SU-DHL-6 (cell line): Measurements from ENCODE around the gene NTN3.

Source experiments
- H2AFZ ChIP-seq: fragments of 200-600 bp; sonication (generic); 2 replicates; pipeline ENCODE4 v1.6.1; 2014; ENCODE audit warnings: low read depth, mild to moderate bottlenecking, moderate library complexity, mixed read lengths, antibody characterized with exemption, low read length; ENCODE audit not compliant: severe bottlenecking
- H3F3A ChIP-seq: fragments of 200-600 bp; shearing (Covaris generic); 2 replicates; pipeline ENCODE4 v1.6.0; 2016; ENCODE audit warnings: antibody characterized with exemption, mild to moderate bottlenecking; ENCODE audit not compliant: insufficient read depth
- H3K27ac ChIP-seq: fragments of 200-600 bp; sonication (generic); 2 replicates; pipeline ENCODE4 v1.5.1; 2016; ENCODE audit warnings: low read depth, mild to moderate bottlenecking, low read length, moderate library complexity, mixed read lengths
- H3K27me3 ChIP-seq: fragments of 200-600 bp; sonication (generic), shearing (Covaris generic); 2 replicates; pipeline ENCODE4 v1.6.0; 2014; ENCODE audit warnings: mild to moderate bottlenecking, low read length
- H3K36me3 ChIP-seq: fragments of 200-600 bp; sonication (generic); 2 replicates; pipeline ENCODE4 v1.6.1; 2014; ENCODE audit warnings: mild to moderate bottlenecking, low read length, mixed read lengths
- H3K4me2 ChIP-seq: fragments of 300-600, 200-600 bp; shearing (Covaris generic), sonication (generic); 2 replicates; pipeline ENCODE4 v1.6.0; 2014; ENCODE audit warnings: low read length, low read depth, mild to moderate bottlenecking; ENCODE audit not compliant: poor library complexity, severe bottlenecking
- H3K4me3 ChIP-seq: fragments of 200-600 bp; sonication (generic); 2 replicates; pipeline ENCODE4 v1.5.1; 2014; ENCODE audit warnings: antibody characterized with exemption, low read length, mild to moderate bottlenecking, mixed read lengths; ENCODE audit not compliant: insufficient read depth, poor library complexity, severe bottlenecking
- H3K79me2 ChIP-seq: fragments of 200-600 bp; sonication (generic); 2 replicates; pipeline ENCODE4 v1.6.1; 2014; ENCODE audit warnings: mild to moderate bottlenecking, low read length, moderate library complexity; ENCODE audit not compliant: insufficient read depth
- H3K9ac ChIP-seq: fragments of 200-600 bp; sonication (generic); 2 replicates; pipeline ENCODE4 v1.7.0; 2014; ENCODE audit warnings: mild to moderate bottlenecking, low read length
- H3K9me2 ChIP-seq: fragments of 200-600 bp; sonication (generic); replicated peaks from 2 replicates; pipeline ENCODE4 v1.6.1; 2014; ENCODE audit warnings: low read length; ENCODE audit not compliant: insufficient read depth
- H3K9me3 ChIP-seq: fragments of 200-600 bp; sonication (generic); 2 replicates; pipeline ENCODE4 v1.6.1; 2014; ENCODE audit warnings: low read length, mixed read lengths; ENCODE audit not compliant: insufficient read depth
- H4K20me1 ChIP-seq: fragments of 200-600 bp; sonication (generic); 2 replicates; pipeline ENCODE4 v1.6.1; 2014; ENCODE audit warnings: low read depth, mild to moderate bottlenecking, antibody characterized with exemption, low read length, moderate library complexity, mixed read lengths
- EZH2phosphoT487 ChIP-seq: fragments of 200-600 bp; sonication (generic), shearing (Covaris generic); conservative IDR thresholded peaks from 2 replicates; pipeline ENCODE4 v1.6.1; 2018; ENCODE audit warnings: mild to moderate bottlenecking, antibody characterized with exemption, low read length, moderate library complexity, mixed read lengths
- TF ChIP-seq, protein P1 (sequence below): fragments of 200-600 bp; sonication (generic); IDR thresholded peaks from one replicate; pipeline ENCODE4 v1.5.1; 2017; ENCODE audit warnings: antibody characterized with exemption, mild to moderate bottlenecking, low read length, moderate library complexity; ENCODE audit not compliant: insufficient read depth, poor library complexity, severe bottlenecking

NTN3 gene

GRCh38 chr16:2459647-2460390 is 11.3 kb upstream of the NTN3 start, which contains the start of gene TEDC2:
TSS of gene TEDC2 (plus strand) at chr16:2460109. CDS start at chr16:2460145, 36 bp downstream.
- H3F3A ChIP-seq: peaks cover 23% of the 10 kb centered on the region
- H4K20me1 ChIP-seq: no peaks in the 10 kb centered on the region
- peak within 1 kb of the TSS; percentile 67 for H3K27ac ChIP-seq
- H3K27me3 ChIP-seq: no peaks in the 10 kb centered on the region
- H3K9me3 ChIP-seq: no peaks in the 10 kb centered on the region
- no peak for TF ChIP-seq EZH2phosphoT487
- H2AFZ ChIP-seq: peak within 1 kb of the TSS; percentile 17
- peak within 1 kb of the TSS; percentile 76 for H3K9ac ChIP-seq
- peaks cover 3% of the 10 kb centered on the region; the same call in 1 of the 2 replicates for H3K36me3 ChIP-seq
- H3K4me3 ChIP-seq: peak within 1 kb of the TSS; percentile 63
- H3K9me2 ChIP-seq: no peaks in the 10 kb centered on the region
- H3K4me2 ChIP-seq: peak within 1 kb of the TSS; percentile 65
- peaks cover 14% of the 10 kb centered on the region; the same call in 1 of the 2 replicates for H3K79me2 ChIP-seq

DNA sequence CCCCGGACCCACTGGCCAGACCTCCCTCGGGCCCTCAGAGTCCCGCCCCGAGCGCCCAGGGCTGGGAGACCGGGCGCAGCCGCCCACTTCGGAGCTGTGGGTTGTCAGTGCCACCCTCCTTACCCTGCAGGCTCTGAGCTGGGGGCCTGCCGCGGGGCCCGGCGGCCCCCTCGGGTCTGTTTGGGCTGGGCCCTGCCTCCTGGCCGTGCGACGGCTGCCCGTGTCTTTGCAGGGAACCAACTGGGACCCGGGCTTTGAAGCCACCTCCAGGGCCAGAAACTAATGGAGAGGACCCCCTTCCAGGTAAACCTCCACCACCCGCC is 10.7 kb upstream of the NTN3 start:
- Histone ChIP-seq H3K9ac (peak overlapping the region; percentile 76), H3K9me3 (no peaks in the 10 kb centered on the region), H3K9me2 (no peaks in the 10 kb centered on the region), H3K79me2 (peaks cover 14% of the 10 kb centered on the region; the same call in 1 of the 2 replicates), H3K4me3 (peak overlapping the region; percentile 63), H3K36me3 (no peaks in the 10 kb centered on the region), H3K27ac (no peak overlapping the region), H2AFZ (no peak overlapping the region), H3F3A (peaks cover 26% of the 10 kb centered on the region), H3K27me3 (no peaks in the 10 kb centered on the region), H4K20me1 (no peaks in the 10 kb centered on the region), H3K4me2 (peak overlapping the region; percentile 65)
- no peak for TF ChIP-seq EZH2phosphoT487
- TF ChIP-seq, protein P1, sequence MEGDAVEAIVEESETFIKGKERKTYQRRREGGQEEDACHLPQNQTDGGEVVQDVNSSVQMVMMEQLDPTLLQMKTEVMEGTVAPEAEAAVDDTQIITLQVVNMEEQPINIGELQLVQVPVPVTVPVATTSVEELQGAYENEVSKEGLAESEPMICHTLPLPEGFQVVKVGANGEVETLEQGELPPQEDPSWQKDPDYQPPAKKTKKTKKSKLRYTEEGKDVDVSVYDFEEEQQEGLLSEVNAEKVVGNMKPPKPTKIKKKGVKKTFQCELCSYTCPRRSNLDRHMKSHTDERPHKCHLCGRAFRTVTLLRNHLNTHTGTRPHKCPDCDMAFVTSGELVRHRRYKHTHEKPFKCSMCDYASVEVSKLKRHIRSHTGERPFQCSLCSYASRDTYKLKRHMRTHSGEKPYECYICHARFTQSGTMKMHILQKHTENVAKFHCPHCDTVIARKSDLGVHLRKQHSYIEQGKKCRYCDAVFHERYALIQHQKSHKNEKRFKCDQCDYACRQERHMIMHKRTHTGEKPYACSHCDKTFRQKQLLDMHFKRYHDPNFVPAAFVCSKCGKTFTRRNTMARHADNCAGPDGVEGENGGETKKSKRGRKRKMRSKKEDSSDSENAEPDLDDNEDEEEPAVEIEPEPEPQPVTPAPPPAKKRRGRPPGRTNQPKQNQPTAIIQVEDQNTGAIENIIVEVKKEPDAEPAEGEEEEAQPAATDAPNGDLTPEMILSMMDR: no peak

GRCh38 chr16:2460916-2461315 is 10.2 kb upstream of the NTN3 start:
- no peak overlapping the region for H3K27ac ChIP-seq
- H3K4me2 ChIP-seq: peak overlapping the region; percentile 65
- peaks cover 27% of the 10 kb centered on the region for H3F3A ChIP-seq
- no peak overlapping the region for H2AFZ ChIP-seq
- peak overlapping the region; percentile 76 for H3K9ac ChIP-seq
- H3K79me2 ChIP-seq: peaks cover 14% of the 10 kb centered on the region; the same call in 1 of the 2 replicates
- H4K20me1 ChIP-seq: no peaks in the 10 kb centered on the region
- peak overlapping the region; percentile 63 for H3K4me3 ChIP-seq
- no peaks in the 10 kb centered on the region for H3K27me3 ChIP-seq
- H3K9me2 ChIP-seq: no peaks in the 10 kb centered on the region
- H3K36me3 ChIP-seq: no peaks in the 10 kb centered on the region
- TF ChIP-seq, protein P1: no peak
- TF ChIP-seq EZH2phosphoT487: no peak
- no peaks in the 10 kb centered on the region for H3K9me3 ChIP-seq
